NB4 (cell line): Measurements from ENCODE around the gene COL16A1.

Source experiments
- MYC ChIP-seq: IDR thresholded peaks from 2 replicates; pipeline ENCODE4 v1.6.1; 2011; ENCODE audit warnings: low read depth, low read length
- POLR2A ChIP-seq: IDR thresholded peaks from 2 replicates; pipeline ENCODE4 v1.6.1; 2011; ENCODE audit warnings: mild to moderate bottlenecking; ENCODE audit not compliant: insufficient read length; ENCODE audit errors: extremely low read depth
- TF ChIP-seq, protein P1 (sequence below): IDR thresholded peaks from one replicate; pipeline ENCODE4 v1.5.1; 2012; ENCODE audit warnings: low read depth, low read length
- TF ChIP-seq, protein P2 (sequence below): IDR thresholded peaks from 2 replicates; pipeline ENCODE4 v1.6.1; 2011; ENCODE audit warnings: low read depth, low read length

GRCh38 chr1:31640179-31640578 is 63.6 kb downstream of the COL16A1 start:
- TF ChIP-seq, protein P1, sequence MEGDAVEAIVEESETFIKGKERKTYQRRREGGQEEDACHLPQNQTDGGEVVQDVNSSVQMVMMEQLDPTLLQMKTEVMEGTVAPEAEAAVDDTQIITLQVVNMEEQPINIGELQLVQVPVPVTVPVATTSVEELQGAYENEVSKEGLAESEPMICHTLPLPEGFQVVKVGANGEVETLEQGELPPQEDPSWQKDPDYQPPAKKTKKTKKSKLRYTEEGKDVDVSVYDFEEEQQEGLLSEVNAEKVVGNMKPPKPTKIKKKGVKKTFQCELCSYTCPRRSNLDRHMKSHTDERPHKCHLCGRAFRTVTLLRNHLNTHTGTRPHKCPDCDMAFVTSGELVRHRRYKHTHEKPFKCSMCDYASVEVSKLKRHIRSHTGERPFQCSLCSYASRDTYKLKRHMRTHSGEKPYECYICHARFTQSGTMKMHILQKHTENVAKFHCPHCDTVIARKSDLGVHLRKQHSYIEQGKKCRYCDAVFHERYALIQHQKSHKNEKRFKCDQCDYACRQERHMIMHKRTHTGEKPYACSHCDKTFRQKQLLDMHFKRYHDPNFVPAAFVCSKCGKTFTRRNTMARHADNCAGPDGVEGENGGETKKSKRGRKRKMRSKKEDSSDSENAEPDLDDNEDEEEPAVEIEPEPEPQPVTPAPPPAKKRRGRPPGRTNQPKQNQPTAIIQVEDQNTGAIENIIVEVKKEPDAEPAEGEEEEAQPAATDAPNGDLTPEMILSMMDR, result no peak
- TF ChIP-seq, protein P2, sequence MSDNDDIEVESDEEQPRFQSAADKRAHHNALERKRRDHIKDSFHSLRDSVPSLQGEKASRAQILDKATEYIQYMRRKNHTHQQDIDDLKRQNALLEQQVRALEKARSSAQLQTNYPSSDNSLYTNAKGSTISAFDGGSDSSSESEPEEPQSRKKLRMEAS, result no peak
- no peak for TF ChIP-seq POLR2A
- TF ChIP-seq MYC, result no peak
